CD4-positive, alpha-beta T cell treated with Interleukin-17A for 1 hour (primary cell): Measurements from ENCODE around the gene GPR62.

Source experiments
- DNase-seq: peaks from one replicate; pipeline ENCODE4 v3.0.0-alpha.2; 2020

Gene GPR62

GRCh38 chr3:51955893-51956770 is 951 bp downstream of the GPR62 start:
- DNase-seq, result peak; percentile 37

DNA sequence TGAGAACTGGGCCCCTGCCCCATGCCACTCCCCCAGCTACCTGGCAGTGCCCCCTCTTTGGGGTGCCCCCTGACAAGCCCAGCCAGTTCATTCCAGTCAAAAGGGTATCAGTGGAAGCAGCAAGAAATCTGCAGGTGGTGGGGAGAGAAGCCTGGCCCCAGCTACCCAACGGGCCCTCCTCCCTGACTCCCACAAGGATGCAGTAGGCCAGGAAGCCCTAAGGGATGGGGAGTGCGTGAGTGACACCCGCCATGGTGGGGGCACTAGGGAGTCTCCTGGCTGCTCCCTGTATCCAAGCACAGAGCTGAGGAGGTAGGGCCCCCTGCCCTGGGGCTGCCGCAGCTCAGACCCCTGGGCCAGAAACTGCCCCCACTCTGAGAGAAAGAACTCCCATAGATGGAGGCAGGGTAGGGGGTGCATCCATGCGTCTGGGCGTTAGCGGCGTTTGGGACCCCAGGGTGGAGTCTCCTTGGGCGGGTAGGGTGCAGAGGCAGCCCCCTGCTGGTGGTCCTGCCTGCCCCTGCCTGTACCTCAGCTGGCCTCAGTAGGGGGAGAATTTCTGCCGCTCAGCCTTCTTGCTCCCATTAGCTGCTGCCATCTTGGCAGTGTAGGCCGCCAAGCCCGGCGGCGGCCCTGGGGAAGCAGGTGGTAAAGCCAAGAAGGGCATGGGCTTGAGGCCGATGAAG is 2.5 kb downstream of the GPR62 start:
- DNase-seq, result no peak

DNA sequence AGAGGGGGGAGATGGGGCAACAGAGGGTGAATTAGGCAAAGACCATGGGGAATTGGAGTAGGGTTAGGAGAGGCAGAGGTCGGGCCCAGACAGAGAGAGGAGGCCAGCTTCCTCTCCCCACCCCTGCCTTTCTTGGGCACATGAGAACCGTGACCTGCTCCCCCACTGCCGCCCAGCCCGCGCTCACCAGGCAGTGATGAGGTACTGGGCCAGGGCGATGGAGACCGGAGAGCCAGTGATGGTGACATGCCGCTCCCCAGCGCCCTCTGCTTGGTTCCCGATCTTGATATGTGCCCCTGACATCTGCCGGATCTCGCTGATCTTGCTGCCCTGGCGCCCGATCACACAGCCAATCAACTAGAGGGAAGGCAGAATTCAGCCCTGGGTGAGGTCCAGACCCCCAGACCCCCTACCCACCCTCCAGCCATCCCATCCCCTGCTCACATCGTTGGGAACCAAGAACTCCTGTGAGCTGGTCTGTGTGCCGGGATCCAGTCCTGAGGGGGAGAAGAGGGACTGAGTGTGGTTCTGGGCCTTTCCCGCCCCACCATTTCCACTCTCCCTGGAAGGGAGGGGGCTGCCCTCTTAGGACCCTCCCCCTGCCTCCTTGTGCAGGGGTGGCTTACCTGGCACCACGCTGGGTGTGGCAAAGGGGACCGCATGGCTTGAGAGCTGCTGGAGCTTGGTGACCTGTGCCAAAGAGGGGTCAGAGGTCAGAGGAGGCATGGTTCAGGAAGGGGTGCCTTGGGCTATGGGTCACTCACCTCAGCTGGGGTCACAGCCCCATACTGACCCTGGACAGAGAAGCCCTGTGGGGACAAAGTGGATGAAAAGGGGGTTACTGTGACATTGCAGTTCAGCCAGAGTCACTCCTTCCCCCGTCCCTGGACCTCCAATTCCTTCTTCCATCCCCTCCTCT is 3.7 kb downstream of the GPR62 start:
- no peak for DNase-seq

DNA sequence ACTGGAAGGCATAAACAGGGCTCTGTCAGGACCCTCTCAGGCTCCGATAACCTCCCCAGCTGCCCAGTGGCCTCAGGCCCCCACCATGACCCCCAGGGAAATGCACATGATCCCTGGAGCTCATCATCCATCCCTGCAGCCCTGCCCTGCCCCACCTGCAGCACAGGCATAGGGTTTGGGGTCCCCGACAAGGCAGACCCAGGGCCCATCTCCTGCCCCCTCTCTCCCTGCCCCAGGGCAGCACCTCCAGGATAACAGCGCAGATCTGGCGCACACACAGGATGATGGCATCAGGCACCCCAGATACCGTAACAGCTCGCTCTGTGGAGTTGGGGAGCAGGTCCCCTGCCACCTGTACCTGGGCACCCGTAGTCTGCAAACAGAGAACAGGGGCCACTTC is 4.5 kb downstream of the GPR62 start:
- DNase-seq, result no peak

GRCh38 chr3:51960386-51960785 is 5.2 kb downstream of the GPR62 start:
- no peak for DNase-seq

- no peak for DNase-seq
Measured at GRCh38 chr3:51961011-51961410, 5.8 kb downstream of the GPR62 start.

GRCh38 chr3:51961602-51962569 is 6.7 kb downstream of the GPR62 start:
- no peak for DNase-seq

DNA sequence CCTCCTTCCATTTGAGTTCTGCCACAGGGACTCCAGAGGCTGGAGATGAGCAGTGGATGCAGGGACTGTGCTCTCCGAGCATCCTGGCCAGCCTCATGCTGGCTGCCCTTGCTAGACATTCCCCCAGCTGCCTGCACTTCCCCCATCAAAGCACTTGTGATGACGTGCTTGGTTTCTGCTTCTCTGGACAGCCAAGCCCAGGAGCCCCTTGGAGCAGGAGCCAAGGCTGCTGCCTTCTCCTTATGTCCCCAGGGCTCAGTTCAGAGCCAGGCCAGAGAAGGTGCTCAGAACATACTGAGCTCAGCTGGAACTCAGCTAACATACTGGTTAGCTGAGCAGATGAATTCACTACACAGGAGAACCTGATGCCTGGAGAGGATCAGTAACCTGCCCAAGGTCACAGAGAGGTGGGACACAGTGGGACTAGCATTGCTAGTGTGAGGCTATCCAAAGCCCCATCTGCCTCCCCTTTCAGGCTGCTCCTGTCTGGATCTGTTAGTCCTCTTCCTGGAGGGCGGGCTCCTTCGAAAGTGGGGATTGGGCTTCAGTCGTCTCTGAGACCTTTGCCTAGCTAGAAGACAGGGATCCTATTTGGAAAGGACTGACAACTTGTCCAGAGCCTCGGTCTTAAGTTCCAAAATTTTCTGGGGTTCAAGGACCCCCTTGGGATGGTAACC is 7.8 kb downstream of the GPR62 start:
- DNase-seq, result no peak

DNA sequence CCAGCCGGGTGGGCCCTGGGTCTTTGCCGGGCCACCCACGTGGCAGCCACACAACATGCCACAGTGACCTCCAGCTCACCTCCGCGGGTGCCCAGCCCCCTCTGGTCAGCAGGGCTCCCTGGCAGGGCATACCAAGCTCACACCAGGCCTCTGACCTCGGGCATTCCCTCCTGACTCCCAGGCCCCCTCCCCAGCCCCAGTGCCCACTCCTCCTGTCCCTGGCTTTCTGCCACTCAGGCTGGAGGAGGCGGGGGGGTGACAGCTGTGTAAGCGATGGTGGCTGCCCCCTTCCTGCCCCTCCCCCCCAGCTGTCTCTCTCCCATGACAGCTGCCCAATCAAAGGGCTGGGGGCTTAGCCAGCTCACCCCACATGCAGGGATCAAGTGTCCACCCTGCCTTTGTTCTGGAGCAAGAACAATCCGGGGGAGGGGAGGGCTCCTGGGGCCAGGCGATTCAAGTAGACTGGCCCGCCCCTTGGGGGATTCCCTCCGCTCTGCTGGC is 8.8 kb downstream of the GPR62 start:
- no peak for DNase-seq

DNA sequence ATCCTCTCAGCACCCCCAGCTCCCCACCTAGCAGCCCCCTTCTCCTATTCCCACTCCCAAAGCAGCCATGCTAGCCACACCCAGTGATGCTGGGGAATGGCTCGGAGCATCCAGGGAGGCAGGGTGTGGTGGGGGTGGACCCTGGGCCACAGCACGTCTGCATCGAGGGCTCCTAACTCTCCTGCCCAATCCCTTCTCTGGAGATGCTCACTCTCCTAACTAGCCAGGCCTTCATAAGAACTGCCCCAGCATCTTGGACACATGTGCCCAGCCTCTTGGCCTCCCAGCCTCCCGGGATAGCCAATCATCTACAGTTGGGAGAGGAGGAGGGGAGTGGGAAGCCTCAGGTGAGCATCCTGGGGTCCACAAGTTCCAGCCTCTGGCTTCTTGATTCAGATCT is 9.3 kb downstream of the GPR62 start:
- no peak for DNase-seq

GRCh38 chr3:51966016-51966415 is 10.8 kb downstream of the GPR62 start:
- DNase-seq, result no peak

DNA sequence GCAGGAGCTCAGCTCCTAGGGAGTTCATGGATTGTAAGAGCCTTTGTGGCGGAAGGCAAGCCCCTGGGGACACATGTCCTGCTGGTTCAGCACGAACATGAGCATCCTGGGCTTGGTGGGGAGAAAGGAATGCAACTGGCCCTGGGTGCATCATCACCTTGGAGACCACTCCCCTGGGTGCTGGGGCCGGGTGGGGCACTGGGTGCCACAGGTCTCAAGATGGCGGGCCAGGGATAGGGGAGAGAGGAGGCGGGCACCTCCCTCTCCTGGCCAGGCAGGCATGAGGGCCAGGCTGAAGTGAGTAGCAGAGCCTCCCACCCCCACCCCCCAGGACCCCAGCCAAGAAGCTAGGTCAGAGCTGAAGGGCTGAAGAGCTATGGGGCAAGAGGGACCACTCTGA is 11.3 kb downstream of the GPR62 start:
- no peak for DNase-seq

DNA sequence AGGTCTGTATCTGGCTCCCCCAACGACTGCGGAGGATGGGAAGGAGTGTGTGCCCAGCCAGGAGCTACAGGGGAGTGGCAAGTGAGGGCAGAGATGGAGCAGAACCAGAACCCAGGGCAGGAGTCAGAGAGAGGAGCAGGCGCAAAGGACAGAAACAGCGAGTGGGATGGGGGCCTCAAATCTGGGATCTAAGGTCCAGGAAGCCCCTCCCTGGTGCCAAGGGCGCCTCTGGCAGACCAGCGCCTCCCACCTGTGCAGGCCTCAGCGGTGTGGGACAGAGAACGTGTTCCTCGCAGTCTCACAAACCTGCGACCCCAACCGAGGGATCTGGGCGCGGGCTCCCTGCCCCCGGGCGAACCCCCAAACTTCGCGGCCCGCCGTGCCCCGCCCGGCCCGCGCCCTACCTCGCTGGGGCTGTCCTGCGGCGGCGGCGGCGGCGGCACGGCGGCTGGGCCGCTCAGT is 11.8 kb downstream of the GPR62 start:
- DNase-seq, result no peak

DNA sequence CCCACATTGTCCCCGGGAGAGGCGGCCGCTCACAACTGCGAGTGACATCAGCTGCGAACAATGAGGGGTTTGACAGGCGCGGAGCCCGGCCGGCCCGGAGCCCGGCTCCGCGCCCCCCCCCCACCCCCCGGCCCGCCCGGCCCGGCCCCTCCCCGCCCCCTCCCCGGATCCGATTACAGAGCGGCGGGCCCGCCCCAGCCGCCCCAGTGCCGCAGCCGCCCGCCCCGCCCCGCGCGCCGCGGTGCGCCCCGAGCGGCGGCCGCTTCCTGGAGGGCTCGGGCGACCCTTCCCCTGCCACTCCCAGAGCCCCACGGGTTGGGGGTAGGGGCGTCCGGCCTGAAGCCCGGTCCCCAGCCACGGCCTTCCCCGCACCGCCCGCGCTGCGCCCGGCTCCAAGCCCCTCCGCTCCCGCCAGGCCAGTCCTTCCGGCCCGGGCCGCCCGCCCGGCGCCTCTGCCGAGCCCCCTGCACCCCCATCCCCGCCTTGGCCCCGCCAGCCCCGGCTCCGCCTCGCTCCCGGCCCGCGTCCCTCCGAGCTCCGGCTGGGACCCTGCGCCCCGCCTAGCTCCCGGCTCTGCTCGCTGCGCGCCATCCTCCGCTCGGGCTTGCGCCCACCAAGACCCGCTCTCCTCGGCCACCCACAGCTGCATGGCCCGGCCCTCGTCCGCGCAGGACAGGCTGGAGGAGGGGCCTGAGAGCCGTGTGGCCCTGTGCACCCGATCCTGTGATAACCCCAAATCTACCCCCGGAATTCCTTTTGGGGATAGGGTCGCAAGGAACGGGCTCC is 12.4 kb downstream of the GPR62 start, which contains the start of gene PCBP4:
Gene PCBP4, minus strand, starts transcription at position 71 of the 786 bp plus-strand sequence. CDS start 6,214 bp downstream, outside the sequence.
- peak; percentile 49 for DNase-seq

DNA sequence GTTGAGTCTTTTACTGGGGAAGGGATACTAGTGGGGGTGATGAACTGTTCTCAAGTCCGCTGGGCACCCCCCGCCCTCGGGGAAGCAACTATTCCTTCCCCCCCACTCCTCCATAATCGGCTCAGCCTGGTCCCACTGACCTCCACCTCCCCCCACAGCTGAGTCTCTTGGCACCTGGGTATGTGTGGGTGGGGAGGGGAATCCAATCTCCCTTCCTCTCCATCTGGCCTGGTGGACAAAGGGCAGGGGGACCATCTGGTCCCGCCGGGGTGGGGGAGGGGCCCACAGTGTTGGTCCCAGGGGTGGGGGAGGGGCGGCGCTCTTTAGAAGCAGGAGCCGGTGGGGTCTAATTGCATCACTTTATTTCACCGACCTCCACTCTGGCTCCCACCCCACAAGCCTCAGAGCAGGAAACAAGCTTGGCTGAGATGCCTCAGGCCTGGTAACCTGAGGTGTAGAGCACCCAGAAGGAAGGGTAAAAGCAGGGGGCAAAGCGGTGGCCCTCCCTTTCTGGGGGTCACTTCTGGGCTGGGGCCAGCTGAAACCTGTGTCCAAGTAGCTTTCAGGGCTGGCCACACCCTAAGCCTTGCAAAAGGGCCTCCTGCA is 13.1 kb downstream of the GPR62 start:
- DNase-seq, result no peak

DNA sequence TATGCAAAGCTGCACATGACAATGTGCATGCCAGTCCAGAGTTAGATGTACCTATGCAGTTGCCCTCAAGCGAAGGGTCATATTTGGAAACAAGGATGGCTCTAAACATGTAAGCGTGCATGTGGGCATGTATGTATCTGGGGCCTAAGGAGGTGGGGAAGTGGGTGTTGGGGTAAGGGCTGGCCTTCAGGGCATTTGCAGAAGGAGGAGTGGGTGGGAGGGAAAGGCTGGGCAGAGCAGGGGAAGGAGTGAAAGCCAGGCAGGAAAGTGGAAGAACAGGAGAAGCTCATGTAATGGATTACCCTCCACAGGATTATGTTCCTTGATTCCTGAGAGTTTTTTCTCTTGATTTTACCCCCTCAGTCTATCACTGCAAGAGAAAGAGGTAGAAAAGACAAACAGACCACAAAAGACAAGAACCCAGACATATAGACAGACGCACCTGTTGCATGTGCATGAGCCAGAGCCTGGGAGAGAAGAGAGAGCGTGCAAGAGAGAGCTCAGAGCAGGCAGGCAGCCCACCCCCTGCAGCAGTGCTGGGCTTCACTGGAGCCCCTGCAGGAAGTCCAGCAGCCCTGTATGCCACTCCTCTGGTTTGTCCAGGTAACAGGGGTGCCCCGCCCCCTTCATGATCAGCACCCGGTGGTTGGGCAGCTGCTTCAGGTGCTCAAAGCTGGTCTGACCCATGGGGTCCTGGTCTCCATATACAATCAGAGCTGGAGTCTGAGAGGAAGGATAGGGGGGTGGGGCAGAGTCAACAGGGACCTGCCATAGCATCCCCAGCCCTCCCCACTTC is 13.9 kb downstream of the GPR62 start:
- no peak for DNase-seq

DNA sequence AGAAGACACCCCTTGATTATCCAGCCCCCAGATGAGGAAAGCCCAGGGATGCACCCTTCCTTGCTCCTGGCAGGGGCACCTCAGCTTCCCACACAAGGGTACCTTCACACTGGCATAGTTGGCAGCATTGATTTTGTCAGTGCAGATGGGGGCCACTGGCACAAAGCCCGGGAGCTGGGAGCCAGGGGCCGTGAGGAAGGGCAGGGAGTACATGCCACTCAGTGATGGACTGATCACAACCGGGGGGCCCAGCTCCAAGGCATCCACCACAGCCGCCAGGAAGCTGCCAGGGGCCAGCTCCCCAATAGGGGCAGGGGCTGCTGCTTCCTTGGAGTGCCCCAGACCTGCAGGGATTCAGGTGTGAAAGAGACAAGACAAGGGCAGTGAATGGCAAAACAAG is 14.7 kb downstream of the GPR62 start:
- no peak for DNase-seq

GRCh38 chr3:51970606-51971300 is 15.6 kb downstream of the GPR62 start:
- no peak for DNase-seq
